GM18526 (cell line): Measurements from ENCODE around the gene SLC35B1.

Experiments
- POLR2A ChIP-seq: IDR thresholded peaks from 3 replicates; pipeline ENCODE4 v1.6.1; 2011; ENCODE audit not compliant: insufficient read length; ENCODE audit errors: extremely low read depth

Gene SLC35B1

GRCh38 chr17:49692751-49693150, 15.0 kb downstream of the SLC35B1 start:
- TF ChIP-seq POLR2A, result no peak

GRCh38 chr17:49691677-49692191, 16.0 kb downstream of the SLC35B1 start:
- TF ChIP-seq POLR2A, result no peak

GRCh38 chr17:49691086-49691676, 16.6 kb downstream of the SLC35B1 start:
- TF ChIP-seq POLR2A, result no peak

- TF ChIP-seq POLR2A, result no peak
These were observed 17.5 kb downstream of the SLC35B1 start for GRCh38 chr17:49690256-49690655.

GRCh38 chr17:49688848-49689247, 18.9 kb downstream of the SLC35B1 start:
- TF ChIP-seq POLR2A, result no peak

- no peak for TF ChIP-seq POLR2A
These were observed 19.8 kb downstream of the SLC35B1 start for GRCh38 chr17:49687878-49688491.

GRCh38 chr17:49681106-49681979, 26.4 kb downstream of the SLC35B1 start:
- TF ChIP-seq POLR2A, result no peak

- TF ChIP-seq POLR2A, result no peak
These were observed 27.4 kb downstream of the SLC35B1 start for GRCh38 chr17:49680314-49680713.

- TF ChIP-seq POLR2A, result peak; percentile 63
These were observed 29.6 kb downstream of the SLC35B1 start, which contains the start of gene SPOP for GRCh38 chr17:49677933-49678847. SPOP (minus strand) TSS chr17:49678097; CDS start chr17:49622810, 55,287 bp downstream.

GRCh38 chr17:49677134-49677932, 30.4 kb downstream of the SLC35B1 start:
- TF ChIP-seq POLR2A, result peak; percentile 44

GRCh38 chr17:49676276-49676868, 31.4 kb downstream of the SLC35B1 start:
- TF ChIP-seq POLR2A, result no peak

GRCh38 chr17:49674507-49674906, 33.3 kb downstream of the SLC35B1 start:
- no peak for TF ChIP-seq POLR2A

- TF ChIP-seq POLR2A, result no peak
These were observed 37.1 kb downstream of the SLC35B1 start for GRCh38 chr17:49670641-49671040.
